ENCODE results near the gene RNF121. TPM values are rescaled to one million over a fixed set of nuclear protein-coding genes. Genes with fewer than 3 reads are reported as not detected.

RNF121 gene
- total and polyA plus RNA-seq, 4 donors = 10.2 to 31.1 (median 14.2) TPM

DNA sequence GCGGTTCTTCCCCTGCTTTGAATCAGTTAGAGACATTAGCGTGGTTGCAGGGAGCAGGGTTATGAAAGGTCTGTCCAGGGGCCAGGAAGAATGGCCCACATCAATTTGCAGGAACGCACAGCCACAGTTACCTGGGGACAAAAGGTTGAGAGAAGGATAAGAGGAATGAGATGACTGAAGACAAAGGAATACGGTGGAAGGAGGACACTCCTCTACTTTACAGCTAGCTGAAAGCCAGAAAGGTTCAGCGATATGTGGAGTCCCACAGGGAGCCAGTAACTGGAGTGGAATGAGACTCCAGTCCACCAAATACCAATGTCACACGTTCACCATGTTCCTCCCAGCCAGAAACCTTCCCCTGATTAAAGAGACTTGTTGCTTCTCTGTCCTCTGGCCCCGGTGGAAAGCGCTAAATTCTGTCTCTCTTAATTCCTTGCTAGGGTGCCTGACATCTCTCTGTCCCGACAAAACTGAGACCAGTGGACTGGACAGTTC is 11.2 kb upstream of the RNF121 start:
- Histone ChIP-seq H3K4me3 (ENCODE audit: low read depth in 1 of 3, low read length in 3 of 3) (no peak overlapping the region), H3K27ac (ENCODE audit: low read depth in 1 of 2, low read length in 2 of 2) (no peak overlapping the region), H3K9me3 (ENCODE audit: control insufficient read depth in 4 of 4, low read length in 3 of 4) (no peaks in the 10 kb centered on the region), H3K36me3 (ENCODE audit: control insufficient read depth in 4 of 4, insufficient read depth in 3 of 4, low read depth in 1 of 4, low read length in 3 of 4) (peaks cover 2 to 40% (median 23%) of the 10 kb centered on the region in 4 donors), H3K9ac (ENCODE audit: low read depth in 1 of 2, low read length in 2 of 2) (no peak overlapping the region), H3K27me3 (ENCODE audit: control insufficient read depth in 4 of 4, insufficient read depth in 4 of 4, low read length in 3 of 4) (no peaks in the 10 kb centered on the region), H3K4me1 (ENCODE audit: control insufficient read depth in 4 of 4, insufficient read depth in 4 of 4, low read length in 3 of 4) (no peaks in the 10 kb centered on the region)
- 95% methylated on average over 9 of the region's 9 CpGs for WGBS
- DNase-seq (ENCODE audit: low spot score) = no peak
- TF ChIP-seq NR2F2 (IDR thresholded peaks at IDR 0.05) = no peak

DNA sequence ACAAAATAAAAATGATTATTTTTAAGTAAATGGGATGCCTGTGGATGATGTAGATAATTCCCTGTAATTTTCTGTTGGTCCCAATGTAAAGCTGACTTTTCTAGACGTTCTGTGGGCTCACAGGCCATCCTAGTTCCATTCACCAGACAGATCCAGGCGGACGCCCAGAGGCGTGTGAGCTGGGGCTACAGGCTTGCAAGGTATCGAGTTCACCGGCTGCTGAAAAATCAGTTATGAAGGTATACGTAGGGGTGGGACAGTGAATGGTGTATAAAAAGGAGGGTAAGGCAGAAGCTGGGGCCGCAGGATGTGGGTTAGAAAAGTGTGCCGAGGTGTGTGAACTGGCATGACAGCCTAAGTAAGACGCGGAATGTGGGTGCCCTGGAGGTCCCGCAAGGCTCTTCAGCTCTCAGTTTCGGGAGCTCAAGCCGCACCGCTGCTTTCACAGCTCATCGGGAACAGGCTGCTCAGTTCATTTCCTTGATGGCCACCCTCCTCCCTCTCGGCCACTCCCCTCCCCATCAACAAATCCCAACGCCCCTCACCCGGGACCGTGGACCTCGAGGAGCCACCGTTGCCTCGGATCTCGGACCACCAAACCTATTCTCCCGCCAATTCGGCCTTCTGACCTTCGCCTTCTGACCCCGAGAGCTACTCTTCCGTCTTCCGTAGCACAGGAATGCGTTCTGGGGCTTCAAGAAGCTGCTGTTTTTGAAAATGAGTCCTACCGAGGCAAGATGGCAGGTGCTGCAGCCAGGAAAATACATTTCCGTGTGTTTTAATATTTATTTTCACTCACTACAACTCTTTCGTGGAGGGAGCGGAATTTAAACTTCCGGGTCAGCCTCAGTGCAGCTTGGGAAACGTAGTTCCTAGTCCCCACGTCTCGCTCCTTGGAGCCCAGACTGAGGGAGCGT is 768 bp upstream of the RNF121 start, which contains the start of gene XNDC1N:
Gene XNDC1N, minus strand, starts transcription at position 775 of the 917 bp plus-strand sequence. CDS start 5,241 bp downstream, outside the sequence.
- Histone ChIP-seq H3K4me3 (ENCODE audit: low read depth in 1 of 3, low read length in 3 of 3) (peak within 1 kb of the TSS; percentile 71 to 100 (median 92)), H3K9me3 (ENCODE audit: control insufficient read depth in 4 of 4, low read length in 3 of 4) (no peaks in the 10 kb centered on the region), H3K9ac (ENCODE audit: low read depth in 1 of 2, low read length in 2 of 2) (peak within 1 kb of the TSS; percentile 85 to 88), H3K4me1 (ENCODE audit: control insufficient read depth in 4 of 4, insufficient read depth in 4 of 4, low read length in 3 of 4) (peaks cover 5 to 31% (median 24%) of the 10 kb centered on the region in 4 donors), H3K27me3 (ENCODE audit: control insufficient read depth in 4 of 4, insufficient read depth in 4 of 4, low read length in 3 of 4) (no peaks in the 10 kb centered on the region), H3K27ac (ENCODE audit: low read depth in 1 of 2, low read length in 2 of 2) (peak within 1 kb of the TSS; percentile 83 to 88), H3K36me3 (ENCODE audit: control insufficient read depth in 4 of 4, insufficient read depth in 3 of 4, low read depth in 1 of 4, low read length in 3 of 4) (peaks cover 0 to 3% (median 0%) of the 10 kb centered on the region in 4 donors)
- WGBS = under 1% methylated on average over 40 of the region's 40 CpGs
- DNase-seq (ENCODE audit: low spot score) = no peak
- TF ChIP-seq JUND (IDR thresholded peaks at IDR 0.05) = peak in 1 of 2 donors; percentile 25
- peak; percentile 18 for TF ChIP-seq HNF4G (IDR thresholded peaks at IDR 0.05)
- peak in 1 of 2 donors; percentile 65 for TF ChIP-seq HNF4A (conservative IDR thresholded peaks at IDR 0.05)
- TF ChIP-seq RAD21 (IDR thresholded peaks at IDR 0.05) = no peak
- peak; percentile 88 to 95 for TF ChIP-seq GABPA (IDR thresholded peaks at IDR 0.05 in 1 of 2, conservative IDR thresholded peaks at IDR 0.05 in 1 of 2)
- TF ChIP-seq, protein P1, sequence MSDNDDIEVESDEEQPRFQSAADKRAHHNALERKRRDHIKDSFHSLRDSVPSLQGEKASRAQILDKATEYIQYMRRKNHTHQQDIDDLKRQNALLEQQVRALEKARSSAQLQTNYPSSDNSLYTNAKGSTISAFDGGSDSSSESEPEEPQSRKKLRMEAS (IDR thresholded peaks at IDR 0.05) = no peak

DNA sequence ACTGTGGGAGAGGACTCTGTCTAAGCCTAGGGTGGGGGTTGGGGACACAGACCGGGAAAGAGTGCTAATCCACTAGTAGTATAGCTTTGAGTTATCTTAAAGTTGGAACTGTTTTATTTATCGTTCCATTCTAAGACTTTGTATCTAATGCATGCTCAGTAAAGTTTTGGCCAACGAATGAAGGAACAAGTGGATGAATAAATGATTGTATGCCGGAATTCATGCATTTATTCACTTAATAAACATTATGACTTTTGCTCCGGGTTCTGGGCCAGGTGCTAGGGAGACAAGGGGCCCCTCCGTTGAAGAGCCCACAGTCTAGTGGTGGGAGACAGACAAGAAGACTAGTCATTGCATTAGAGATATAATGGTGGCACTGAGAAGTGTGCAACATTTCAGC is 645 bp downstream of the RNF121 start:
- DNase-seq (ENCODE audit: low spot score) = no peak
- H3K36me3 ChIP-seq (ENCODE audit: control insufficient read depth in 4 of 4, insufficient read depth in 3 of 4, low read depth in 1 of 4, low read length in 3 of 4) = peaks cover 0 to 3% (median 0%) of the 10 kb centered on the region in 4 donors
- no peaks in the 10 kb centered on the region for H3K9me3 ChIP-seq (ENCODE audit: control insufficient read depth in 4 of 4, low read length in 3 of 4)
- H3K27me3 ChIP-seq (ENCODE audit: control insufficient read depth in 4 of 4, insufficient read depth in 4 of 4, low read length in 3 of 4) = no peaks in the 10 kb centered on the region
- peaks cover 6 to 34% (median 29%) of the 10 kb centered on the region in 4 donors for H3K4me1 ChIP-seq (ENCODE audit: control insufficient read depth in 4 of 4, insufficient read depth in 4 of 4, low read length in 3 of 4)
- H3K9ac ChIP-seq (ENCODE audit: low read depth in 1 of 2, low read length in 2 of 2) = peak overlapping the region; percentile 52 to 85
- WGBS = 6% methylated on average over 6 of the region's 6 CpGs
- H3K27ac ChIP-seq (ENCODE audit: low read depth in 1 of 2, low read length in 2 of 2) = no peak overlapping the region
- peak overlapping the region; percentile 71 to 100 (median 92) for H3K4me3 ChIP-seq (ENCODE audit: low read depth in 1 of 3, low read length in 3 of 3)
- TF ChIP-seq FOXA1 (IDR thresholded peaks at IDR 0.05) = no peak
- TF ChIP-seq, protein P2, sequence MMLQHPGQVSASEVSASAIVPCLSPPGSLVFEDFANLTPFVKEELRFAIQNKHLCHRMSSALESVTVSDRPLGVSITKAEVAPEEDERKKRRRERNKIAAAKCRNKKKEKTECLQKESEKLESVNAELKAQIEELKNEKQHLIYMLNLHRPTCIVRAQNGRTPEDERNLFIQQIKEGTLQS (IDR thresholded peaks at IDR 0.05) = no peak
- no peak for TF ChIP-seq EGR1 (IDR thresholded peaks at IDR 0.05; ENCODE audit: low read depth in 2 of 2)
- no peak for TF ChIP-seq GABPA (IDR thresholded peaks at IDR 0.05 in 1 of 2, conservative IDR thresholded peaks at IDR 0.05 in 1 of 2)
- TF ChIP-seq RAD21 (IDR thresholded peaks at IDR 0.05) = no peak
- no peak for TF ChIP-seq SP1 (IDR thresholded peaks at IDR 0.05)
- no peak for TF ChIP-seq TAF1 (conservative IDR thresholded peaks at IDR 0.05)
- TF ChIP-seq FOXA2 (IDR thresholded peaks at IDR 0.05) = no peak
- TF ChIP-seq JUND (IDR thresholded peaks at IDR 0.05) = no peak
- TF ChIP-seq RXRA (IDR thresholded peaks at IDR 0.05) = no peak
- TF ChIP-seq HNF4G (IDR thresholded peaks at IDR 0.05) = no peak
- TF ChIP-seq, protein P3, sequence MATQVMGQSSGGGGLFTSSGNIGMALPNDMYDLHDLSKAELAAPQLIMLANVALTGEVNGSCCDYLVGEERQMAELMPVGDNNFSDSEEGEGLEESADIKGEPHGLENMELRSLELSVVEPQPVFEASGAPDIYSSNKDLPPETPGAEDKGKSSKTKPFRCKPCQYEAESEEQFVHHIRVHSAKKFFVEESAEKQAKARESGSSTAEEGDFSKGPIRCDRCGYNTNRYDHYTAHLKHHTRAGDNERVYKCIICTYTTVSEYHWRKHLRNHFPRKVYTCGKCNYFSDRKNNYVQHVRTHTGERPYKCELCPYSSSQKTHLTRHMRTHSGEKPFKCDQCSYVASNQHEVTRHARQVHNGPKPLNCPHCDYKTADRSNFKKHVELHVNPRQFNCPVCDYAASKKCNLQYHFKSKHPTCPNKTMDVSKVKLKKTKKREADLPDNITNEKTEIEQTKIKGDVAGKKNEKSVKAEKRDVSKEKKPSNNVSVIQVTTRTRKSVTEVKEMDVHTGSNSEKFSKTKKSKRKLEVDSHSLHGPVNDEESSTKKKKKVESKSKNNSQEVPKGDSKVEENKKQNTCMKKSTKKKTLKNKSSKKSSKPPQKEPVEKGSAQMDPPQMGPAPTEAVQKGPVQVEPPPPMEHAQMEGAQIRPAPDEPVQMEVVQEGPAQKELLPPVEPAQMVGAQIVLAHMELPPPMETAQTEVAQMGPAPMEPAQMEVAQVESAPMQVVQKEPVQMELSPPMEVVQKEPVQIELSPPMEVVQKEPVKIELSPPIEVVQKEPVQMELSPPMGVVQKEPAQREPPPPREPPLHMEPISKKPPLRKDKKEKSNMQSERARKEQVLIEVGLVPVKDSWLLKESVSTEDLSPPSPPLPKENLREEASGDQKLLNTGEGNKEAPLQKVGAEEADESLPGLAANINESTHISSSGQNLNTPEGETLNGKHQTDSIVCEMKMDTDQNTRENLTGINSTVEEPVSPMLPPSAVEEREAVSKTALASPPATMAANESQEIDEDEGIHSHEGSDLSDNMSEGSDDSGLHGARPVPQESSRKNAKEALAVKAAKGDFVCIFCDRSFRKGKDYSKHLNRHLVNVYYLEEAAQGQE (IDR thresholded peaks at IDR 0.05) = no peak
- no peak for TF ChIP-seq YY1 (IDR thresholded peaks at IDR 0.05)
- TF ChIP-seq, protein P1 (IDR thresholded peaks at IDR 0.05) = no peak
- no peak for TF ChIP-seq HNF4A (conservative IDR thresholded peaks at IDR 0.05)
- TF ChIP-seq, protein P4, sequence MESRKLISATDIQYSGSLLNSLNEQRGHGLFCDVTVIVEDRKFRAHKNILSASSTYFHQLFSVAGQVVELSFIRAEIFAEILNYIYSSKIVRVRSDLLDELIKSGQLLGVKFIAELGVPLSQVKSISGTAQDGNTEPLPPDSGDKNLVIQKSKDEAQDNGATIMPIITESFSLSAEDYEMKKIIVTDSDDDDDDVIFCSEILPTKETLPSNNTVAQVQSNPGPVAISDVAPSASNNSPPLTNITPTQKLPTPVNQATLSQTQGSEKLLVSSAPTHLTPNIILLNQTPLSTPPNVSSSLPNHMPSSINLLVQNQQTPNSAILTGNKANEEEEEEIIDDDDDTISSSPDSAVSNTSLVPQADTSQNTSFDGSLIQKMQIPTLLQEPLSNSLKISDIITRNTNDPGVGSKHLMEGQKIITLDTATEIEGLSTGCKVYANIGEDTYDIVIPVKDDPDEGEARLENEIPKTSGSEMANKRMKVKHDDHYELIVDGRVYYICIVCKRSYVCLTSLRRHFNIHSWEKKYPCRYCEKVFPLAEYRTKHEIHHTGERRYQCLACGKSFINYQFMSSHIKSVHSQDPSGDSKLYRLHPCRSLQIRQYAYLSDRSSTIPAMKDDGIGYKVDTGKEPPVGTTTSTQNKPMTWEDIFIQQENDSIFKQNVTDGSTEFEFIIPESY (IDR thresholded peaks at IDR 0.05) = no peak
- no peak for TF ChIP-seq NR2F2 (IDR thresholded peaks at IDR 0.05)
